G401.6 (cell line): ENCODE data around the gene INO80.
"Not testable (repeated sequence)": the region's sequence is repeated elsewhere in the genome, so short reads cannot be mapped to it uniquely, and the experiment has no call there.

Experiments
- FAIRE-seq: peaks from 2 replicates; lab custom pipeline; 2012; peaks lifted over from hg19 to GRCh38; lab: Jason Lieb, UNC

Gene INO80

DNA sequence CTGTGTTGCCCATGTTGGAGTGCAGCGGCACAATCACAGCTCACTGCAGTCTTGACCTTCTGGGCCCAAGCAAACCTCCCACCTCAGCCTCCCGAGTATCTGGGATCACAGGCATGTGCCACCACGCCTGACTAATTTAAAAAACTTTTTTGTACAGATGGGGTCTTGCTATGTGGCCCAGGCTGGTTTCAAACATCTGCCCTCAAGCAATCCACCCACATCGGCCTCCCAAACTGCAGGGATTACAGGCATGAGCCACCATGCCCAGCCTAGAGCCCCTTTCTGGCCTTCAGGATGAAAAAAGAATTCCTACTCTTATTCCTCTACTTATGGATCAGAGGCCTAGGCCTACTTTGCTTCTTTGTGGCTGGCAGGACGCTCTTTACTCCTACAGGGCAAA lies 123.3 kb downstream of the INO80 start:
- no peak for FAIRE-seq

DNA sequence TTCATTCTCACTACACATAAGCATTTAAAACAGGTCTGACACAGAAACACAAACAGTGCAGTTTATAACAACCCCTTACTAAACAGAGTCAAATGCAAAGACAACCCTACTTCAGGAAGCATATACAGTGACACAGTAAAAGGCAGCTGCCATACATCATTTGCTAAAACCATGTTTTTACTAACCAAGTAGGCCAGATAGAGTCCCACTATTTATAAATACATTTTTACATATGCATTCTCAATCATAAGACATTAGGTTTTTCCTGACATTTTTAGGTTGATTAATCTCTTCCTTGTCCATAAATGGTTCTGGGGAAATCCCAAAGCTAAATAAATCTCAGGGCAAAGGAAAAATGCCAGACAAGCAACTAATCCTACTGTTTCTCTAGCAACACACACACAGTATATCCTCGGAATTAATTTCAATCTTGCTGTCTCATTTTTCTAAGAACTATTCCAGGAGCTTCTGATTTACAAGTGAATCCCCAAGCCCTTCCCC lies 123.8 kb downstream of the INO80 start:
- FAIRE-seq, result no peak

DNA sequence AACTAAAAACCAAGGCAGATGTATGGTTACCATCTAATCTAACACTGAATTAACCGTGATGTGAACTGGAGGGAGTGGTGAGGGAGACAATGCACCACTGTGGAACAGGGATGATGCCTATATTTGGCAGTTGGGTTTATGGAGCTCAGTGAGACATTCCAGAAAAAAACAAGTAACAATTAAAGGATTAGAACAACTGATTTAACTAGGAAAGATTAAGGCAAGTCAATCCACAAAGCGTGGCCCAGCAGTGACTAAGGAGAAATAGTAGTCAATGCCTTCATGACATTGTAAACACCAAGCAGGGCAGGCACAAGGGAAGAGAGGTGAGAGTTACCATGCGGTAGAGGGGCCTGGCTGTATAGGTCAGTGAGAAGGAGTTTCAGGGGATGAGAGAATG lies 124.7 kb downstream of the INO80 start:
- no peak for FAIRE-seq

DNA sequence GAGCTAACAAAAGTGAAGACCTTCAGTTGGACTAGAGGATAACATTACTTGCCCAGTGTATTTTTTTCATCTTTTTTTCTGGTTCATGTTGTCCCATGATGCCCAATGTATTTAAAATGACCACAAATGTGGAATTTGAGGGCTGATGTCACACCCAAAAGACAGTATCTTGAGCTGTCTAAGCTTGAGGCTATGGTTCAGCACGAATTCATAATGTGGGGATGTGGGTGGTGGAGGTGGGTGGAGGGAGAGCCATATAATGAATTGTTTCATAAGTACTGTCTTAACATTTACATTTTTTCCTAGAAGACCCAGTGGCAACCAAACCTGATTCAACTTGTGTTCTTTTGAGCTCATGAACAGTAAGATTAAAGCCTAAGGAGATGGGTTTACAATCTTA lies 125.3 kb downstream of the INO80 start:
- FAIRE-seq, result no peak

DNA sequence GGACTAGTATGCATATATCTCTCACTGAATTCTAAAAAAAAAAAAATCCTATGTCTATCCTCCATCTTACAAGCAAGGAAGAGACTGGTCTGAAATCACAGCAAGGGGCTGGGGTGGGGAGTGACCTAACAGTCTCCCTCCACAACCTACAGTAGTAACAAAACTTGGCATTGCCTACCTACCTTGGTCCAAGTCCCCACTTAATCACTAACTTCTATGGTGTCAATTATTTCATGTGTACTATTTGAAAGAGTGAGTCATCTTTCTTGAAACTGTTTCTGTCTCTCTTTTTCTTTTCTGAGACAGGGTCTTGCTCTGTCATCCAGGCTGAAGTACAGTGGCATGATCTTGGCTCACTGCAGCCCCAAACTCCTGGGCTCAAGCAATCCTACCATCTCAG lies 126.0 kb downstream of the INO80 start:
- no peak for FAIRE-seq

DNA sequence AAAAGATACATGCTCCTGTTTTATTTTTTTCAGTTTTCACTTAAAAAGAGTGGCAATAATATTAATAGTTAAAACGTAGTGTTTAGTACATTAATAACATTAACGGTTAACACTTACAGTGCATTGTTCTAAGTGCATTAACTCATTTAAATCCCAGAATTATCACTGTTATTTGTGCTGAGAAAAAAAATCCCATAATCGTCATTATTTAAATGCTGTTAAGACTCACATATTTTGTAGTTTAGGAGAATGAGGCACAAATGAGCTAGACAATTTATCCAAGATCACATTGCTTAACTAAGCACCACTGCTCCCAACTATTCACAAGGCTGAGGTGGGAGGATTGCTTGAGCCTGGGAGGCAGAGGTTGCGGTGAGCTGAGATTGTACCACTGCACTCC lies 127.9 kb downstream of the INO80 start:
- no peak for FAIRE-seq

DNA sequence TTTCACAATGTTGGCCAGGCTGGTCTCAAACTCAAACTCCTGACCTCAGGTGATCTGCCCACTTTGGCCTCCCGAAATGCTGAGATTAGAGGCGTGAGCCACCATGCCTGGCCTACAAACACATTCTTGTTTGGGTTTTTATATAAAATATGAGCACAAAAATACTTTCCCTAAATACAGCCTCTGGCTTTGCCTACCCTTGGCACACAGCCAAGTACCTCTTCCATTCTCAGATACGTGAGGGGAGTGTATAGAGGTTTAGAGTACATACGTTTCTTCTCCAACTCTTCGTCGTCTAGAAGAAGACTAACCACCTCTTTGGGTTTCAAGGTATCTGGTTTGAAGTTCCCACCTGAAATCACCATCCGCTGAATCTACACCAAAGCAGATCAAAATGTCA lies 129.3 kb downstream of the INO80 start:
- no peak for FAIRE-seq

DNA sequence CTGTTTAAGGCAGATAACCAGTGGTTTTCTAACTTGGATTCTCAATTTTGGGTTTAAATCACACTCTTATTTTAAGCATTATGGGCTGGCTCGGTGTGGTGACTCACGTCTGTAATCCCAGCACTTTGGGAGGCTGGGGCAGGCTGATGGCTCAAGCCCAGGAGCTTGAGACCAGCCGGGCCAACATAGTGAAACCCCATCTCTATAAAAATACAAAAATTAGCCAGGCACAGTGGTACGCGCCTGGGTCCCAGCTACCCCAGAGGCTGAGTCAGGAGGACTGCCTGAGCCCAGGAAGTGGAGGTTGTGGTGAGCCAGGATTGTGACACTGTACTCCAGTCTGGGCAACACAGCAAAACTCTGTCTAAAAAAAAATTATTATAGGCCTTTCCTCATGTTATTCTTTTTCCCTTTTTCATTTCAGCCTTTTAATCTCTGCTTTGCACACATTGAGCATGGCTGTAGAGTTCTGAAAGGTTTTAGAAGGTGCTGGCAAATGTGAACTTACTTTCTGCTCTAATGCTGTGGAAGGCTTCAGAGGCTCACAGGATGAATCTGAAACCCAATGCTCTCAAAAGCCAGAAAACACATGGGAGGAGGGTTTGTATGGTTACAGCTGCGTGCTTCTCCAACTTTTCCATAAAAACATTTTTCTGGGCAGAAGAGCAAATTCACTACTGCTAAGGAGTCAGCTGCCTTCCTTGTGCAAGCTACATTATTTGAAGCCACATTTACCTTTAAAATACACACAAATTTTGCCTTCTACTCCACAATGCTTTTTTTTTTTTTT lies 130.3 kb downstream of the INO80 start:
- no peak for FAIRE-seq

DNA sequence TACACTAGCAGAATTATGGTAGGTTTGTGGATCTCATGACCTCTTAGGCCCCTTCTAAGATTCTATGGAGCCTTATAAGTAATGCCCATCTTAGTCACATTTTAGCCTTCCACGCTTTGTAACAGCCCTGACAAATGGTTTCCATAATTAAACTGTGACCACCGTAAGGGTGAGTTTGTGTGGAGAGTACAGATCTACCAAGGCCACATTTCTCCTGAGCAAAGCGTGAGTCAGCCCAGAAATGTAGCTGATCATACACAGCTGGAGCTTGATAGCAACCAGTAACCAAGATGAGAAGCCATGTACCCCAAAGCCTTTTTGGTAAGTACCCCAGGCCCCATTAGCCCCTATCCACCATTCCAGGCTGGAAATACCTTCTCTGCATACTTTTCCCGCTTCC lies 131.1 kb downstream of the INO80 start:
- FAIRE-seq, result no peak

DNA sequence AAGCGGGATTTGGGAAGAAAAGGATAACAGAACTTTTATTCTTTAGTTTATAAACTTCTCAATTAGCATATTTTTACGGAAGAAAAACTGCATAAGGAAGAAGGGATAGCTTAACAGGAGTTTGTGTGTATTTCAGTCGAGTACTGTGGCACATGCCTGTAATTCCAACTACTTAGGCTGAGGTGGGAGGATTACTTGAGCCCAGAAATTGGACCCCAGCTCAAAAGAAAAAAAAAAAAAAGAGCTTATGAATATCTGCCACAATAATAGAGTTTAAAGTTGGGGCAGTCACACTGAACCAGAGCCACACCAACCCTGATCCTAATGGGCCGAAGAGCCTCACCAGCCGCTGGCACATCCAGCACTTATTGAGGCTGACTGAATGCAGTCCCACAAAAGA lies 131.7 kb downstream of the INO80 start:
- FAIRE-seq, result no peak

DNA sequence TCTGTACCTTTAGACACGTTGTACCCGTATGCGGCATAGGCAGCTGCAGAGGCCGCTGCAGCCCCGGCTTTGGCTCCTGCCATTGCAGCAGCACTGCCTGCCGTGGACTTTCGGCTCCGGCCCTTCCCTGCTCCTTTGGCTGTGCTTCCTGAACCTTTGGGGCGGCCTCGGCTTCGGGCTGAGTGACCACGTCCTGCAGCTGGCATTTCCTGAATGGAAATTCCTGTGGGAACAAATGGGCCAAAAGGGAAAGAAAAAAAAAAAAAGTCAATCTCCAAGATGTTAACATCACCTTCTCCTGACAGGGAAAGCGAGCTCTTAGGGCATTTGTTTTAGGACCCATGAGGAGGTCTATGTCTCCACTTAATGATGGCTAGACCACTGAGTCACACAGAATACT lies 133.2 kb downstream of the INO80 start:
- no peak for FAIRE-seq

DNA sequence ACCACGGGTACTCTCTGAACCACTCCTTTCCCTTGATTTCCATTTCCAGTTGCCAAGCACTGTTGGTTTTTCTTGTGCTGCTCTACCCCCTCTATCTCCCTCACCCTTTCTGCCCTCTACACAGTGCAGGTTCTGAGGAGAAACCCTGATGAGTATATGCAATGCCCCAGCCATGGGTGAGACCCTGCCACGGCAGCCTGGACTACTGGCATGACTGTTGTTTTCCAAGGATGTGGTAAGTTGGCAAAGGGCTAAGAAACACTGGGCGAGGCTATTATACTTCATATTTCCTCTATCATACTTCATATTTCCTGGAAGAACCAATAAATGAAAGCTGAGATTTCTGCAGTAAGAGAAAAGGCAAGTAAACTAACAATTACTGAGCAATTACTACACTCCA lies 134.9 kb downstream of the INO80 start:
- no peak for FAIRE-seq

DNA sequence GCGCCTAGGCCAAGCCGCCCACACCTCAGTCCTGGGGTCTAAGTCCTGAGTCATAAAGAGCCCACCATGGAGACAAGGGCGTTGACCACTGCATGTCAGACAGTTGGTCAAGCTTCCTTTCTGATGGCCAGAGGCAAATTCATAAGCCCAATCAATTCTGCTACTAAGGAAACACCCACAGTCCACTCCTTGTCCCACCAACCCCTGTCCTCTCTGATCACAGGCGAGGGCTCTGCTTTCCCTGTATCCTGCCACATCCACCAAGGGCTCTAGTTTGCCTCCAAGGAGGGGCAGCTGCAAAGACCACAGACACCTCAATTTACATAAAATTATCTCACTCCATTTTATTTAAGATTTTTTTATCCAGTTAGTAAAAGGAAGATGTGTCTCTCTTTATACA lies 137.5 kb downstream of the INO80 start:
- FAIRE-seq, result no peak

DNA sequence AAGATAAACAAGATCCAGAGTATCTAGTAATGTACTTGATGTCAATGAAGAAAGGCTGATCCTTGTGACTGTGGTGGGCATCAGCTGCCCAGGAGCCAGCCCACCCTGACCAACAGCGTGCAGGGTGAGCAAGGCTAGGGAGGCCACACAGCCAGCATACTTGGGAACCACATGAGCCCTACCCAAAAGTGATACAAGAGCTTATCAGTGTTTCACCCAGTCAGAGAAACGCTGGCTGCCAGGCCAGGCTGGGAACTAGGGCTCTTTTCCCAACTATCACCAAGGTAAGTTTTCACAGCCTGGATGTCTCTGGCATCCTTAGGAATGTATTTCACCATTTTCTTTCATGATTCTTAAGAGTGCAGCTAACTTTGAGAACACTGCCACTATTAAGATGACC lies 137.9 kb downstream of the INO80 start:
- FAIRE-seq, result no peak

DNA sequence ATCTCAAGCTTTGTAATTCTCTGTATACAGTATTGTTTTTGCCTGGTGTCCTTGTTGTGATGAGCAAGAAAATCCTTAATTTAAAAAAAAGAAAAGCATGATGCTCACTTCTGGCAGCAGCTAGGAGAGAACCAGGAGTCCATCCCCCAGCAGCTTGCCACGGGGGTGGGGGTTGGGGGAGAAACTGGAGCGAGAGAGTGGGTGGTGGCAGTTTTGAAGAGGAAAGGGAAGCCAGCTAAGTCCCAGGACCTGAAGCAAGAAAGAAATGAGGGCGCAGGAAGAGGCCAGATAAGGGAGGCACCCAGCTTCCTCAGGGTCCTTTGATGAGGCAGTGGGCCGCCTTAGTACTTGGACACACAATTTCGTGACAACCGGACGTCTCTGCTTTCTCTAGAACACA lies 139.3 kb downstream of the INO80 start:
- no peak for FAIRE-seq

DNA sequence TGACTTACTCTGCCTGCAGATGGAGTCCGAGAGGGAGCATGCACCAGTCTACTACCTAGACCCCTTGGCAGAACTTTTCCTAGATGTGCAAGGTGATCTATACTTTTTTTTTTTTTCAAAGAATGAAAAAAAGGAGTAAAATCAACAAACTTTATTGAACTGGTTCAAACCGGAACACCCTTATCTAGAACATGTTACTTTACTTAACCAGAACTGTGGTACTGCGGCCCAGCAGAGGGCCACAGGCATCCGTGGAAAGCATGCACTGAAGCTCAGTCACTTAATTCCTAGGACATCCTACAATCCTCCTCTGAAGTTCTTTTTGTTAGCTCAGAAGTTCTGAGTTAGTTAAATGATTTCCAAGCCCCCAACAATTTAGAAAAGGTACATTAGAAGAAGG lies 141.2 kb downstream of the INO80 start:
- FAIRE-seq, result no peak

DNA sequence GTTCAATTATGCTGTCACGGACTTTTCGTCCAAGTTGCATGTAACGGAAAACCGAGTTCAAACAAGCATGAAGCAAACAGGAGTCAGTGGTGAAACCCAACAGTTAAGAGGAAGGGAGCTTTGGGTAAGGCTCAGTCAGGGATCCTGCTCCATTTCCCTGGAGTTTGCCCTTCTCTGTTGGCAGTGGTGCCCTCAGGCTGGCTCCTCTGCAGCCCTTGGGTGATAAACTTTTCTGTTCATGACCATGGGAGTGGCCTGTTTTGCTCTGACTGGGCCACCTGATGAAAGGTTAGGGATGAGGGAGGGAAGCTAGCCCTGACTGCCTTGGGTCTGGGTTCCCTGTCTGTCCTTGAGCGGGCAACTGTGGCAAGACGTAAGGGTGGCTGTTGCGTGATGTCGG lies 146.7 kb downstream of the INO80 start:
- no peak for FAIRE-seq

DNA sequence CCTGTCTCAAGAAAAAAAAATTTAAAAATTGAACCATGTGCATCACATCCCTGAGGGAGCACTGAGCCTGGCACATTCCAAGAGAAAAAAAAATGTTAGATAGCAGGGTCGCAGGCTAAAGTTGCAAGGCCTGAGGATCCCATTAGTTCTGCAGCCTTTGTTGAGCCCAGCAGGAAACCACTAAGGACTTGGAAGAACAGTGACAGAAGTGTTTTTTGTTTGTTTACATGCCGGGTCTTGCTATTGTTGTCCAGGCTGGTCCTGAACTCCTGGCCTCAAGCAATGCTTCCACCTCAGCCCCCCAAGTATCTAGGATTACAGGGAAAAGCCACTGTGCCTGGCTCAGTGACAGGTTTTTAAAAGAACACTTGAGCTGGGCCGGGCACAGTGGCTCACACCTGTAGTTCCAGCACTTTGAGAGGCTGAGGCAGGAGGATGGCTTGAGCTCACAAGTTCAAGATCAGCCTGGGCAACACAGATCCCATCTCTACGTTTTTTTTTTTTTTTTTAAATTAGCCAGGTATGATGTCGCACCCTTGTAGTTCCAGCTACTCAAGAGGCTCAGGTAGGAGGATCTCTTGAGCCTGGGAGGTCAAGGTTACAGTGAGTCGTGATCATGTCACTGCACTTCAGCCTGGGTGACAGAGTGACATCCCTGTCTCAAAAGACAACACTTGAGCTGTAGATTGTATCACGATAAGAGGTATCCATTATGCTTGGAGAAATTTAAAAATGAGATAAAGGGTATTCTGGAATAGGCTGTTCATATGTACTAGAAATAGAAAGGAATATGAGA lies 147.6 kb downstream of the INO80 start:
- FAIRE-seq, result no peak

DNA sequence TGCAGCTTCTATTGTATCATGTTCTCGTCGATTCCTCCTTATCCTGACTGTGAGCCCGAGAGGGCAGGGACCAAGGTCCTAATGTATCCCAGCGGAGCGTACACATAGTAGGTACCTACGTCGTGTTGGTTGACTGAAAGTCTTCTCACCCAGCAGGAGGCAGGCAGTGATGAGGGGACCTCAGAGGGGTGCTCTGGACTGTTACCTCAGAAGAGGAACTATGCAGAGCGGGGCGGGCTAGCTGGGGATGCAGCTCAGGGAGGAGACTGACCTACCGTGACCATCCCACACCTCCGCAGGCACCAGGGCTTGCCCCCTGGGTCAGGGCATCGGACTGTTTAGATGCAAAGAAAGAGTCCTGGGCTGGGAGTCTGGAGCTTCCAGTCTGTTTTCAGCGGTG lies 151.4 kb downstream of the INO80 start:
- no peak for FAIRE-seq

DNA sequence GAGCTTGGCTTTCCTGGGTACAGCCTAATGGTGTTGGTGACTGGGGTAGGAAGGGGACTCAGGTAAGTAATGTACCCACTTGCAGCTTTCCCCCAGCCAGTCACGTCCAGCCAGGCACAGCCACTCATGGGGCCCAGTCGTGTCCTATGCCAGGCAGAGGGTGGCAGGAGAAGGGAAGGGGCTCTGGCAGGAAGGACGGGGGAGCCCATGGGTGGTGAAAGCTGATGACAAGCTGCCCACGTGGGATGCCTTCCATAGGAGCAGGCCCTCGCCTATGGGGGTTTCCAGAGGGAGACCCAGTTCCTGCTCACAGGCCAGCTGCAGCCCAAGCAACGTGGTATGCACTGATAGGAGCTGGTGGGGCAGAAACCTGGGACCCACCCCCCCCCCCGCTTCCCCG lies 152.1 kb downstream of the INO80 start:
- FAIRE-seq, result no peak

DNA sequence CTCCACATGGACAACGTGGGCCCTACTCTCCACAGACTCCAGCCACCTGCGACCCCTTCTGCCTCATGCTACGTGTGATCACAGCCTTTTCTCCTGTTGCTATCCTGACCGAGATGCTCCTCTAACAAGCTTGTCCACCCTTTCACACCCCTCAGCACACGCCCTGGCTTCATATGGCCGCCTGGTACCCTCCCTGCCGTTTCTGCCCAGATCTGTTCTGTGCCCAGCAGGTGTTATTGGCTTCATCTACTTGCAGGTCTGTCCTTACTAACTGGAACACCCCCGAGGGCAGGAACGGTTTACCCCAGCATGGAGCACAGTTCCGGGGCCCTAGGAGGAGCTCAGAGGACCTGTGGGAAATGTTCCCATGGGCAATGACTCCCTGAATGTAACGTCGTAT lies 152.9 kb downstream of the INO80 start:
- FAIRE-seq, result no peak

DNA sequence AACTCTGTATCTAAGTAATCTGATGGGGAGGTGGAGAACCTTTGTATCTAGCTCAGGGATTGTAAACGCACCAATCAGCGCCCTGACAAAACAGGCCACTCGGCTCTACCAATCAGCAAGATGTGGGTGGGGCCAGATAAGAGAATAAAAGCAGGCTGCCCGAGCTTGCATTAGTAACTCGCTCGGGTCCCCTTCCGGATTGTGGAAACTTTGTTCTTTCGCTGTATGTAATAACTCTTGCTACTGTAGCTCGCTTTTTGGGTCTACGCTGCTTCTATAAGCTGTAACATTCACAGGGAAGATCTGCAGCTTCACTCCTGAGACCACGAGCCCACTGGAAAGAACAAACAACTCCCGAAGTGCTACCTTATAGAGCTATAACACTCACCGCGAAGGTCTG lies 153.8 kb downstream of the INO80 start:
- not testable (repeated sequence) for FAIRE-seq

DNA sequence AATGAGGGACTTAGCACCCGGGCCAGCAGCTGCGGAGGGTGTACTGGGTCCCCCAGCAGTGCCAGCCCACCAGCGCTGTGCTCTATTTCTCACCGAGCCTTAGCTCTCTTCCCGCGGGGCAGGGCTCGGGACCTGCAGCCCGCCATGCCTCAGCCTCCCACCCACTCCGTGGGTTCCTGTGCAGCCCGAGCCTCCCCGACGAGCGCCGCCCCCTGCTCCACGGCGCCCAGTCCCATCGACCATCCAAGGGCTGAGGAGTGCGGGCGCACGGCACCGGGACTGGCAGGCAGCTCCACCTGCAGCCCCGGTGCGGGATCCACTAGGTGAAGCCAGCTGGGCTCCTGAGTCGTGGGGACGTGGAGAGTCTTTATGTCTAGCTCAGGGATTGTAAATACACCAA lies 154.3 kb downstream of the INO80 start:
- FAIRE-seq, result not testable (repeated sequence)

DNA sequence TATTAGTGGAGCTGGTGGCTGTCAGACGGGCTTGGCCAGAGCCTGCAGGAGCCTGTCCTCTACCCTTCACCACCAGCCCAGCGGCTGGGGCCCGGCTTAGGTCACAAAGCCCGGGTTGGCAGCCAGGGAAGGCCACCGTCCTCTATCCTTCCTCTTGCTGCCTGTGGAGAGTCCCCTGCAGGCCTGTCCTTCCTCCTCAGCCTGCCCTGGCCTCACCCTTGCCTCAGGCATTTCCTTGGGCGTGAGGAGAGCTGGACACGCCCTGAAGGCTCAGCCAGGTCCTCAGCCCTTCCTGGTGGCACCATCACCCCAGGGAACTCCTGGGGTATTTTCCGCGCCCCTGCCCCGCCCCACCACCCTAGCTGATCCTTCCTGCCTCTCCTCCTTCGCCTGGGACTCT lies 155.2 kb downstream of the INO80 start:
- no peak for FAIRE-seq
